Caco-2 (cell line): ENCODE data around the gene GADL1. TPM values are rescaled to one million over a fixed set of nuclear protein-coding genes. Genes with fewer than 3 reads are reported as not detected.

Experiments
- BruUV-seq: library from RNA; stranded (reverse); fragments of 400-500 nt; replicated peaks from 2 replicates; lab custom pipeline; 2021; lab: Mats Ljungman, UMichigan
- CTCF ChIA-PET: fragments of 300-600 bp; sonication (Branson Sonifier 250); formaldehyde crosslinking; loops from one replicate; lab custom pipeline; 2022; ENCODE audit warnings: antibody characterized with exemption; lab: Charles Lee
- POLR2A ChIA-PET: fragments of 300-600 bp; sonication (Branson Sonifier 250); formaldehyde crosslinking; loops from one replicate; lab custom pipeline; 2022; ENCODE audit warnings: antibody characterized with exemption; lab: Charles Lee
- DNase-seq, 2 experiments: peaks; one replicate each; pipeline versions ENCODE4 v3.0.0 to v3.0.0-alpha.2; 2020 to 2022
- H3K27me3 ChIP-seq: replicated peaks from 2 replicates; pipeline ENCODE4 v1.6.0; 2011; ENCODE audit warnings: low read length; ENCODE audit not compliant: control insufficient read depth, insufficient read depth
- H3K36me3 ChIP-seq: 2 replicates; pipeline ENCODE4 v1.5.1; 2011; ENCODE audit warnings: low read length; ENCODE audit not compliant: control insufficient read depth, insufficient read depth
- H3K4me1 ChIP-seq: fragments of 250-450 bp; sonication (Bioruptor Pico); 2 replicates; pipeline ENCODE4 v1.5.1; 2020; ENCODE audit warnings: mild to moderate bottlenecking
- H3K4me3 ChIP-seq: 2 replicates; pipeline ENCODE4 v1.5.1; 2011; ENCODE audit warnings: low read depth, mild to moderate bottlenecking, control low read depth, low read length
- H3K9me3 ChIP-seq: fragments of 250-450 bp; sonication (Bioruptor Pico); 2 replicates; pipeline ENCODE4 v1.5.1; 2020; ENCODE audit warnings: mild to moderate bottlenecking, moderate library complexity
- H3K27ac Mint-ChIP-seq: one replicate; pipeline ENCODE4 v1.8.0; 2022; ENCODE audit warnings: mixed read lengths; ENCODE audit not compliant: unreplicated experiment
- H3K27me3 Mint-ChIP-seq: one replicate; pipeline ENCODE4 v1.8.0; 2022; ENCODE audit warnings: mixed read lengths; ENCODE audit not compliant: insufficient read depth, unreplicated experiment
- H3K36me3 Mint-ChIP-seq: one replicate; pipeline ENCODE4 v1.8.0; 2022; ENCODE audit warnings: mild to moderate bottlenecking, mixed read lengths; ENCODE audit not compliant: insufficient read depth, unreplicated experiment
- H3K4me1 Mint-ChIP-seq: one replicate; pipeline ENCODE4 v1.8.0; 2022; ENCODE audit warnings: low read depth, mixed read lengths; ENCODE audit not compliant: unreplicated experiment
- H3K4me3 Mint-ChIP-seq: one replicate; pipeline ENCODE4 v1.8.0; 2022; ENCODE audit warnings: mild to moderate bottlenecking, moderate library complexity, mixed read lengths; ENCODE audit not compliant: unreplicated experiment
- H3K9me3 Mint-ChIP-seq: one replicate; pipeline ENCODE4 v1.8.0; 2022; ENCODE audit warnings: mixed read lengths; ENCODE audit not compliant: unreplicated experiment
- CTCF ChIP-seq, 2 experiments: fragments of 200-600 bp in 1 of 2; IDR thresholded peaks; 1 replicate in 1 of 2; 2 replicates in 1 of 2; pipeline versions ENCODE4 v1.5.1 to v1.8.0; 2011 to 2022; ENCODE audit warnings: antibody characterized with exemption in 1 of 2, control low read depth in 1 of 2, inconsistent platforms in 1 of 2, low read depth in 1 of 2, low read length in 1 of 2, mild to moderate bottlenecking in 1 of 2, moderate library complexity in 1 of 2; ENCODE audit not compliant: insufficient read depth in 1 of 2, severe bottlenecking in 1 of 2, unreplicated experiment in 1 of 2
- intact Hi-C: fragments of 100-400 bp; cut with micrococcal nuclease; formaldehyde crosslinking; loops from one replicate; pipeline ENCODE4 v1.10.0; 2022; ENCODE audit not compliant: unreplicated experiment
- total RNA-seq: library from RNA; stranded (reverse); gene quantifications from 2 replicates; pipeline ENCODE4 v1.2.3, GENCODE V29; 2022

Gene GADL1
- total RNA-seq, 1 experiment from 2014 or later = 6.2 TPM

- no TSS peak for BruUV-seq
- H3K4me1 ChIP-seq = peaks cover 30% of the 10 kb centered on the region
- no peak for TF ChIP-seq CTCF (IDR thresholded peaks at IDR 0.05; ENCODE audit: insufficient read depth in 1 of 2, low read depth in 1 of 2, low read length in 1 of 2, severe bottlenecking in 1 of 2, unreplicated experiment in 1 of 2)
- Mint-ChIP-seq H3K9me3 (no peaks in the 10 kb centered on the region), H3K4me1 (peaks cover 42% of the 10 kb centered on the region), H3K36me3 (peaks cover 81% of the 10 kb centered on the region), H3K4me3 (no peak overlapping the region), H3K27ac (no peak overlapping the region), H3K27me3 (no peaks in the 10 kb centered on the region)
- no peaks in the 10 kb centered on the region for H3K9me3 ChIP-seq
- no peaks in the 10 kb centered on the region for H3K27me3 ChIP-seq
- ChIA-PET CTCF (no interaction called here), POLR2A (no interaction called here)
- intact Hi-C loops = no loop called here
- H3K36me3 ChIP-seq = peaks cover 11% of the 10 kb centered on the region
- DNase-seq = no peak
- no peak overlapping the region for H3K4me3 ChIP-seq
These were observed 207.7 kb downstream of the GADL1 start for GRCh38 chr3:30686799-30687198.

- no peaks in the 10 kb centered on the region for H3K27me3 Mint-ChIP-seq
- no peak for DNase-seq
- Histone ChIP-seq H3K4me1 (peaks cover 30% of the 10 kb centered on the region), H3K9me3 (no peaks in the 10 kb centered on the region), H3K27me3 (no peaks in the 10 kb centered on the region), H3K36me3 (peaks cover 7% of the 10 kb centered on the region), H3K4me3 (no peak overlapping the region)
- no peaks in the 10 kb centered on the region for H3K9me3 Mint-ChIP-seq
- H3K36me3 Mint-ChIP-seq = peaks cover 81% of the 10 kb centered on the region
- no peak overlapping the region for H3K4me3 Mint-ChIP-seq
- no TSS peak for BruUV-seq
- CTCF ChIA-PET = no interaction called here
- POLR2A ChIA-PET = no interaction called here
- intact Hi-C loops = no loop called here
- TF ChIP-seq CTCF (IDR thresholded peaks at IDR 0.05; ENCODE audit: insufficient read depth in 1 of 2, low read depth in 1 of 2, low read length in 1 of 2, severe bottlenecking in 1 of 2, unreplicated experiment in 1 of 2) = no peak
- H3K27ac Mint-ChIP-seq = no peak overlapping the region
- H3K4me1 Mint-ChIP-seq = peaks cover 47% of the 10 kb centered on the region
These were observed 208.3 kb downstream of the GADL1 start for GRCh38 chr3:30686176-30686575.

- CTCF ChIA-PET = no interaction called here
- Histone ChIP-seq H3K9me3 (no peaks in the 10 kb centered on the region), H3K4me3 (no peak overlapping the region), H3K4me1 (peaks cover 26% of the 10 kb centered on the region), H3K27me3 (no peaks in the 10 kb centered on the region), H3K36me3 (peaks cover 4% of the 10 kb centered on the region)
- TF ChIP-seq CTCF (IDR thresholded peaks at IDR 0.05; ENCODE audit: insufficient read depth in 1 of 2, low read depth in 1 of 2, low read length in 1 of 2, severe bottlenecking in 1 of 2, unreplicated experiment in 1 of 2) = no peak
- no peak overlapping the region for H3K4me3 Mint-ChIP-seq
- POLR2A ChIA-PET = interaction anchor here (0.6 kb wide), 1 partner anchor 240 kb away, joined by 3 read pairs; no protein-coding TSS in a partner anchor
- peaks cover 81% of the 10 kb centered on the region for H3K36me3 Mint-ChIP-seq
- no peak for DNase-seq
- no TSS peak for BruUV-seq
- H3K27me3 Mint-ChIP-seq = no peaks in the 10 kb centered on the region
- no peaks in the 10 kb centered on the region for H3K9me3 Mint-ChIP-seq
- intact Hi-C loops = no loop called here
- peaks cover 38% of the 10 kb centered on the region for H3K4me1 Mint-ChIP-seq
- no peak overlapping the region for H3K27ac Mint-ChIP-seq
These were observed 209.2 kb downstream of the GADL1 start for GRCh38 chr3:30685267-30685667.
